ENCODE measurements around the gene EDEM3. TPM values are rescaled to one million over a fixed set of nuclear protein-coding genes. Genes with fewer than 3 reads are reported as not detected.
"Not testable (repeated sequence)": the region's sequence is repeated elsewhere in the genome, so short reads cannot be mapped to it uniquely, and the experiment has no call there.

The EDEM3 gene
- polyA plus RNA-seq, 3 donors = 15.5 to 21.9 (median 18.0) TPM

DNA sequence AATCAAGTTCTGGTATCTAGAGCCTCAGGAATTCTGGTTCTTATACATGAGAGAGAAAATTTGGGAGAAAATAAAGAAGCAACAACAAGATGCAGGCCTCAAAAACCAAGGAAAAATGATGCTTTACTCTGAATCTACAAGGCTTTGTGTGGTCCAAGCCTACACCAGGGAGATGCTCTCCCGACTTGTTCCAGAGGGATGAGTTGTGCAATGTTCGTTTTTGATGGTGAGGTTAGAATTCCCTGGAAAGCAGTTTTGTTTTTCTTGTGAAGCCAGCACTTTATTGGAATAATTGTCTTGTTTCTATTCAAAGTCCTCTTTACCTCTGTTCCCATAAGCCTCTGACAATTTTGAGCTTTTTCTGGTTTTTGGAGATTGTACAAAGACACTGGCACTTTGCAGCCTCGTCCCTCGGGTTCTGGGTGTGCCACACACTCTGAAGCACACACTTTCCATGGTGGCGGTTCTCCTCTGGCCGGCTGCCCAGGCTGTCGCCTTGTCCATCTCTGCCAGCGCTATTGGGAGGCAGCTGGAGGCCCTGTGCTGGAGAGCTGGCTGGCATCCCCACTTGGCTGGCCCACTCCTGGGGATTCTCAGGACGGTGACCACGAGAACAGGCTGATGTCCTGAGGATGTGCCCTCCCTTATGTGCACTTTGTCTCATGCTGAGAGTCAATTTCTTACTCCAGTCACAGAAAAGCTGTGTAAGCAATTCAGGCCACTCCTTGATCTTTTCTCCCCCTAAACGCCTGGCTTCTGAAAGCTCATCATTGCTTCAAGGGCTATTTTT is 70.2 kb downstream of the EDEM3 start:
- H3K4me1 Mint-ChIP-seq = peaks cover 7% of the 10 kb centered on the region
- H3K27ac Mint-ChIP-seq = no peak overlapping the region
- 87% methylated on average over 8 of the region's 11 CpGs for WGBS (ENCODE audit: insufficient coverage)
- Histone ChIP-seq H3K4me3 (replicated peaks in 1 of 3; ENCODE audit: low read depth in 2 of 3, low read length in 3 of 3) (no peak overlapping the region), H3K9ac (ENCODE audit: insufficient read depth, low read length, poor library complexity, severe bottlenecking) (no peak overlapping the region), H4K20me1 (ENCODE audit: insufficient read depth, low read length) (no peaks in the 10 kb centered on the region), H3K79me2 (ENCODE audit: insufficient read depth, low read length) (no peaks in the 10 kb centered on the region), H3K4me2 (replicated peaks; ENCODE audit: extremely low read depth, low read length, poor library complexity, severe bottlenecking) (no peak overlapping the region), H3K27me3 (ENCODE audit: control insufficient read depth in 2 of 2, insufficient read depth in 2 of 2, low read length in 2 of 2) (no peaks in the 10 kb centered on the region), H3K4me1 (ENCODE audit: control insufficient read depth in 1 of 2, insufficient read depth in 2 of 2, low read length in 2 of 2) (no peaks in the 10 kb centered on the region), H3K9me3 (replicated peaks in 1 of 2; ENCODE audit: control insufficient read depth in 1 of 2, insufficient read depth in 1 of 2, low read length in 2 of 2) (peaks cover 0 to 12% of the 10 kb centered on the region in 2 donors), H2AFZ (ENCODE audit: insufficient read depth, low read depth, low read length, poor library complexity, severe bottlenecking) (no peak overlapping the region), H3K36me3 (replicated peaks in 1 of 2; ENCODE audit: control insufficient read depth in 1 of 2, insufficient read depth in 2 of 2, low read length in 2 of 2) (no peaks in the 10 kb centered on the region), H3K27ac (ENCODE audit: low read depth in 1 of 2, low read length in 2 of 2) (no peak overlapping the region)
- DNase-seq = no peak
- H3K36me3 Mint-ChIP-seq = no peaks in the 10 kb centered on the region
- H3K4me3 Mint-ChIP-seq = no peak overlapping the region
- TF ChIP-seq CTCF (IDR thresholded peaks at IDR 0.05) = no peak
- peaks cover 7 to 24% (median 18%) of the 10 kb centered on the region in 7 donors for H3K9me3 Mint-ChIP-seq
- intact Hi-C loops (cut with micrococcal nuclease) = no loop called here
- peaks cover 0 to 1% (median 0%) of the 10 kb centered on the region in 3 donors for H3K27me3 Mint-ChIP-seq (ENCODE audit: low read depth in 3 of 3)

- no peak overlapping the region for H3K4me2 ChIP-seq (replicated peaks; ENCODE audit: extremely low read depth, low read length, poor library complexity, severe bottlenecking)
- WGBS (ENCODE audit: insufficient coverage) = no CpG with 5 or more reads among the region's 3 CpGs
- H3K27ac Mint-ChIP-seq = no peak overlapping the region
- no peaks in the 10 kb centered on the region for H3K36me3 ChIP-seq (replicated peaks in 1 of 2; ENCODE audit: control insufficient read depth in 1 of 2, insufficient read depth in 2 of 2, low read length in 2 of 2)
- H3K4me1 Mint-ChIP-seq = peaks cover 7% of the 10 kb centered on the region
- intact Hi-C loops (cut with micrococcal nuclease) = no loop called here
- H3K27me3 ChIP-seq (ENCODE audit: control insufficient read depth in 2 of 2, insufficient read depth in 2 of 2, low read length in 2 of 2) = no peaks in the 10 kb centered on the region
- peaks cover 0 to 1% (median 0%) of the 10 kb centered on the region in 3 donors for H3K27me3 Mint-ChIP-seq (ENCODE audit: low read depth in 3 of 3)
- no peak overlapping the region for H3K4me3 ChIP-seq (replicated peaks in 1 of 3; ENCODE audit: low read depth in 2 of 3, low read length in 3 of 3)
- no peak overlapping the region for H3K9ac ChIP-seq (ENCODE audit: insufficient read depth, low read length, poor library complexity, severe bottlenecking)
- H3K27ac ChIP-seq (ENCODE audit: low read depth in 1 of 2, low read length in 2 of 2) = no peak overlapping the region
- no peaks in the 10 kb centered on the region for H3K36me3 Mint-ChIP-seq
- no peaks in the 10 kb centered on the region for H3K79me2 ChIP-seq (ENCODE audit: insufficient read depth, low read length)
- no peak for DNase-seq
- no peaks in the 10 kb centered on the region for H3K4me1 ChIP-seq (ENCODE audit: control insufficient read depth in 1 of 2, insufficient read depth in 2 of 2, low read length in 2 of 2)
- TF ChIP-seq CTCF (IDR thresholded peaks at IDR 0.05) = no peak
- no peak overlapping the region for H3K4me3 Mint-ChIP-seq
- no peaks in the 10 kb centered on the region for H4K20me1 ChIP-seq (ENCODE audit: insufficient read depth, low read length)
- peaks cover 9 to 24% (median 18%) of the 10 kb centered on the region in 7 donors for H3K9me3 Mint-ChIP-seq
- H2AFZ ChIP-seq (ENCODE audit: insufficient read depth, low read depth, low read length, poor library complexity, severe bottlenecking) = no peak overlapping the region
- peaks cover 0 to 12% of the 10 kb centered on the region in 2 donors for H3K9me3 ChIP-seq (replicated peaks in 1 of 2; ENCODE audit: control insufficient read depth in 1 of 2, insufficient read depth in 1 of 2, low read length in 2 of 2)
These were observed 71.7 kb downstream of the EDEM3 start for GRCh38 chr1:184682956-184683355.

- Mint-ChIP-seq H3K27ac (peak overlapping the region in 1 of 7 donors; percentile 64), H3K9me3 (peaks cover 9 to 24% (median 18%) of the 10 kb centered on the region in 7 donors)
- intact Hi-C loops (cut with micrococcal nuclease); H3K4me3 ChIP-seq (replicated peaks in 1 of 3; ENCODE audit: low read depth in 2 of 3, low read length in 3 of 3); H2AFZ ChIP-seq (ENCODE audit: insufficient read depth, low read depth, low read length, poor library complexity, severe bottlenecking); H3K4me2 ChIP-seq (replicated peaks; ENCODE audit: extremely low read depth, low read length, poor library complexity, severe bottlenecking); H3K36me3 Mint-ChIP-seq; H3K9ac ChIP-seq (ENCODE audit: insufficient read depth, low read length, poor library complexity, severe bottlenecking); H3K4me1 ChIP-seq (ENCODE audit: control insufficient read depth in 1 of 2, insufficient read depth in 2 of 2, low read length in 2 of 2); H4K20me1 ChIP-seq (ENCODE audit: insufficient read depth, low read length); DNase-seq; H3K36me3 ChIP-seq (replicated peaks in 1 of 2; ENCODE audit: control insufficient read depth in 1 of 2, insufficient read depth in 2 of 2, low read length in 2 of 2); H3K27me3 ChIP-seq (ENCODE audit: control insufficient read depth in 2 of 2, insufficient read depth in 2 of 2, low read length in 2 of 2); H3K27me3 Mint-ChIP-seq (ENCODE audit: low read depth in 3 of 3); H3K27ac ChIP-seq (ENCODE audit: low read depth in 1 of 2, low read length in 2 of 2); H3K4me3 Mint-ChIP-seq; H3K79me2 ChIP-seq (ENCODE audit: insufficient read depth, low read length); H3K4me1 Mint-ChIP-seq: not testable (repeated sequence)
- WGBS (ENCODE audit: insufficient coverage) = no CpG with 5 or more reads among the region's 5 CpGs
- H3K9me3 ChIP-seq (replicated peaks in 1 of 2; ENCODE audit: control insufficient read depth in 1 of 2, insufficient read depth in 1 of 2, low read length in 2 of 2) = peaks cover 0 to 12% of the 10 kb centered on the region in 2 donors
These were observed 73.9 kb downstream of the EDEM3 start for GRCh38 chr1:184680611-184681225.
